H1 (cell line): Measurements from ENCODE around the gene XRN2. TPM values are rescaled to one million over a fixed set of nuclear protein-coding genes. Genes with fewer than 3 reads are reported as not detected.

Source experiments
- CTCF ChIA-PET: fragments of 300-600 bp; sonication (Branson Sonifier 250); formaldehyde crosslinking; loops from one replicate; lab custom pipeline; 2021; ENCODE audit not compliant: partially characterized antibody; lab: Charles Lee
- POLR2A ChIA-PET: fragments of 300-600 bp; sonication (Branson Sonifier 250); formaldehyde crosslinking; loops from one replicate; lab custom pipeline; 2021; ENCODE audit warnings: inconsistent platforms; ENCODE audit not compliant: partially characterized antibody; lab: Charles Lee
- DNase-seq, 2 experiments: peaks; one replicate each; pipeline versions ENCODE4 v3.0.0 to v3.0.0-alpha.2; 2010 to 2022; ENCODE audit warnings: low spot score in 2 of 2, low read depth in 1 of 2, mixed read lengths in 1 of 2
- FAIRE-seq: peaks from 2 replicates; lab custom pipeline; 2011; peaks lifted over from hg19 to GRCh38; lab: Jason Lieb, UNC
- H2AFZ ChIP-seq: 2 replicates; pipeline ENCODE4 v1.8.1; 2012; ENCODE audit warnings: low read length, inconsistent platforms
- H2AK5ac ChIP-seq: 2 replicates; pipeline ENCODE4 v1.6.1; 2013; ENCODE audit warnings: low read depth, low read length
- H2BK120ac ChIP-seq: replicated peaks from 2 replicates; pipeline ENCODE3; 2013; ENCODE audit warnings: low read depth, low read length, inconsistent platforms
- H2BK12ac ChIP-seq: 2 replicates; pipeline ENCODE4 v1.6.1; 2013; ENCODE audit warnings: low read depth, low read length
- H2BK15ac ChIP-seq: 2 replicates; pipeline ENCODE4 v1.6.1; 2013; ENCODE audit warnings: low read length
- H2BK20ac ChIP-seq: 2 replicates; pipeline ENCODE4 v1.6.1; 2013; ENCODE audit warnings: low read length
- H2BK5ac ChIP-seq: 2 replicates; pipeline ENCODE4 v1.6.1; 2013; ENCODE audit warnings: low read depth, low read length
- H3K14ac ChIP-seq: 2 replicates; pipeline ENCODE4 v1.6.1; 2013; ENCODE audit warnings: inconsistent platforms; ENCODE audit not compliant: insufficient read length
- H3K18ac ChIP-seq: 2 replicates; pipeline ENCODE4 v1.6.1; 2013; ENCODE audit warnings: low read length; ENCODE audit errors: extremely low read depth
- H3K23ac ChIP-seq: 2 replicates; pipeline ENCODE4 v1.6.1; 2013; ENCODE audit warnings: inconsistent platforms; ENCODE audit not compliant: insufficient read length
- H3K23me2 ChIP-seq: 2 replicates; pipeline ENCODE4 v1.6.1; 2013; ENCODE audit warnings: low read depth, low read length
- H3K27ac ChIP-seq: 2 replicates; pipeline ENCODE4 v1.6.1; 2011; ENCODE audit warnings: low read depth, low read length, inconsistent platforms
- H3K27me3 ChIP-seq, 4 experiments: replicated peaks in 1 of 4; 1 replicate in 1 of 4; 2 replicates in 3 of 4; pipeline versions ENCODE4 v1.6.1 to v1.8.1; 2011 to 2013; ENCODE audit warnings: low read length in 3 of 4, mild to moderate bottlenecking in 3 of 4, inconsistent platforms in 2 of 4, mixed read lengths in 2 of 4, moderate library complexity in 1 of 4; ENCODE audit not compliant: control insufficient read depth in 3 of 4, insufficient read depth in 3 of 4; ENCODE audit errors: extremely low read depth in 1 of 4
- H3K36me3 ChIP-seq, 4 experiments: 2 replicates each; pipeline versions ENCODE4 v1.6.1 to v1.8.1; 2011 to 2013; ENCODE audit warnings: mild to moderate bottlenecking in 4 of 4, low read length in 3 of 4, moderate library complexity in 2 of 4, control low read depth in 1 of 4, inconsistent platforms in 1 of 4; ENCODE audit not compliant: insufficient read depth in 4 of 4, control insufficient read depth in 2 of 4
- H3K4ac ChIP-seq: replicated peaks from 2 replicates; pipeline ENCODE3; 2013; ENCODE audit warnings: low read length, low read depth, mixed read lengths, inconsistent platforms; ENCODE audit not compliant: insufficient read length
- H3K4me1 ChIP-seq, 4 experiments: replicated peaks in 1 of 4; 1 replicate in 1 of 4; 2 replicates in 3 of 4; pipeline versions ENCODE4 v1.6.1 to v1.8.1; 2011 to 2013; ENCODE audit warnings: low read length in 3 of 4, inconsistent platforms in 2 of 4, mixed read lengths in 1 of 4; ENCODE audit not compliant: insufficient read depth in 4 of 4, control insufficient read depth in 3 of 4
- H3K4me2 ChIP-seq, 2 experiments: 2 replicates each; pipeline versions ENCODE4 v1.6.1 to v1.8.1; 2011 to 2013; ENCODE audit warnings: low read depth in 2 of 2, low read length in 2 of 2, control low read depth in 1 of 2, inconsistent platforms in 1 of 2, mild to moderate bottlenecking in 1 of 2; ENCODE audit not compliant: insufficient read depth in 1 of 2
- H3K4me3 ChIP-seq, 4 experiments: fragments of 200-600, 300-600 bp in 1 of 4; sonication (generic), shearing (Covaris generic), sonication (Bioruptor Twin) in 1 of 4; 2 replicates each; pipeline versions ENCODE4 v1.5.1 to v1.8.1; 2011 to 2016; ENCODE audit warnings: low read length in 4 of 4, low read depth in 3 of 4, control low read depth in 2 of 4, inconsistent platforms in 2 of 4, mild to moderate bottlenecking in 2 of 4, mixed read lengths in 1 of 4, moderate library complexity in 1 of 4; ENCODE audit not compliant: insufficient read depth in 2 of 4; ENCODE audit errors: extremely low read depth in 1 of 4
- H3K56ac ChIP-seq: replicated peaks from 2 replicates; pipeline ENCODE3; 2013; ENCODE audit warnings: low read depth, mild to moderate bottlenecking, mixed read lengths, low read length, inconsistent platforms; ENCODE audit not compliant: insufficient read length
- H3K79me1 ChIP-seq: 2 replicates; pipeline ENCODE4 v1.6.1; 2013; ENCODE audit warnings: low read depth, low read length, control low read depth
- H3K79me2 ChIP-seq, 2 experiments: 2 replicates each; pipeline versions ENCODE4 v1.6.1 to v1.8.1; 2012 to 2013; ENCODE audit warnings: low read length in 2 of 2, mild to moderate bottlenecking in 2 of 2, inconsistent platforms in 1 of 2; ENCODE audit not compliant: insufficient read depth in 2 of 2, control insufficient read depth in 1 of 2
- H3K9ac ChIP-seq, 4 experiments: replicated peaks in 1 of 4; 1 replicate in 1 of 4; 2 replicates in 3 of 4; pipeline versions ENCODE4 v1.6.1 to v1.8.1; 2011 to 2013; ENCODE audit warnings: low read depth in 3 of 4, low read length in 3 of 4, control low read depth in 2 of 4, mild to moderate bottlenecking in 2 of 4, moderate library complexity in 2 of 4, inconsistent platforms in 1 of 4; ENCODE audit errors: extremely low read depth in 1 of 4
- H3K9me3 ChIP-seq, 2 experiments: 2 replicates each; pipeline versions ENCODE4 v1.6.1 to v1.8.1; 2012 to 2013; ENCODE audit warnings: mild to moderate bottlenecking in 2 of 2, moderate library complexity in 2 of 2, control low read depth in 1 of 2, inconsistent platforms in 1 of 2, low read depth in 1 of 2, low read length in 1 of 2, mixed read lengths in 1 of 2; ENCODE audit not compliant: insufficient read depth in 2 of 2
- H4K20me1 ChIP-seq, 2 experiments: replicated peaks in 1 of 2; 2 replicates each; pipeline versions ENCODE3 to v1.8.1; 2011 to 2013; ENCODE audit warnings: inconsistent platforms in 2 of 2, low read length in 2 of 2, mild to moderate bottlenecking in 1 of 2; ENCODE audit not compliant: insufficient read depth in 2 of 2, control insufficient read depth in 1 of 2
- H4K5ac ChIP-seq: 2 replicates; pipeline ENCODE4 v1.6.1; 2013; ENCODE audit warnings: low read length, low read depth, mixed read lengths, inconsistent platforms; ENCODE audit not compliant: insufficient read length
- H4K8ac ChIP-seq: 2 replicates; pipeline ENCODE4 v1.8.0; 2013; ENCODE audit warnings: mild to moderate bottlenecking, moderate library complexity, low read length, inconsistent platforms; ENCODE audit not compliant: insufficient read depth; ENCODE audit errors: extremely low read depth
- H4K91ac ChIP-seq: replicated peaks from 2 replicates; pipeline ENCODE3; 2013; ENCODE audit warnings: low read length, mixed read lengths, inconsistent platforms; ENCODE audit not compliant: insufficient read length
- ATF3 ChIP-seq: IDR thresholded peaks from 2 replicates; pipeline ENCODE4 v1.6.1; 2011; ENCODE audit warnings: low read depth, mild to moderate bottlenecking, low read length; ENCODE audit not compliant: insufficient read depth
- CEBPB ChIP-seq: IDR thresholded peaks from 2 replicates; pipeline ENCODE4 v1.6.1; 2012; ENCODE audit warnings: low read depth, low read length
- EGR1 ChIP-seq: IDR thresholded peaks from 2 replicates; pipeline ENCODE4 v1.6.1; 2011; ENCODE audit warnings: low read depth, low read length, borderline replicate concordance
- HDAC2 ChIP-seq, 2 experiments: fragments of 300-600 bp in 1 of 2; sonication (generic) in 1 of 2; IDR thresholded peaks; 2 replicates each; pipeline ENCODE4 v1.6.1; 2011 to 2012; ENCODE audit warnings: low read depth in 2 of 2, low read length in 2 of 2, mild to moderate bottlenecking in 2 of 2, moderate library complexity in 2 of 2, borderline replicate concordance in 1 of 2, inconsistent platforms in 1 of 2
- NRF1 ChIP-seq: IDR thresholded peaks from 2 replicates; pipeline ENCODE4 v1.6.1; 2011; ENCODE audit warnings: mild to moderate bottlenecking, low read depth, low read length, improper control_type of control experiment
- SIN3A ChIP-seq, 2 experiments: IDR thresholded peaks in 1 of 2; conservative IDR thresholded peaks in 1 of 2; 2 replicates each; pipeline ENCODE4 v1.6.1; 2011 to 2012; ENCODE audit warnings: low read length in 2 of 2, improper control_type of control experiment in 1 of 2, low read depth in 1 of 2, mild to moderate bottlenecking in 1 of 2
- SIRT6 ChIP-seq: IDR thresholded peaks from one replicate; pipeline ENCODE4 v1.7.1; 2012; ENCODE audit warnings: low read length, inconsistent platforms
- SP1 ChIP-seq: IDR thresholded peaks from 2 replicates; pipeline ENCODE4 v1.6.1; 2011; ENCODE audit warnings: low read depth, low read length
- TAF7 ChIP-seq: optimal IDR thresholded peaks from 2 replicates; pipeline ENCODE3; 2011; ENCODE audit warnings: low read depth, mild to moderate bottlenecking, inconsistent platforms, low read length, moderate library complexity, borderline replicate concordance
- TCF12 ChIP-seq: IDR thresholded peaks from 2 replicates; pipeline ENCODE4 v1.6.1; 2011; ENCODE audit warnings: low read depth, mild to moderate bottlenecking, low read length
- TEAD4 ChIP-seq: IDR thresholded peaks from 2 replicates; pipeline ENCODE4 v1.6.1; 2012; ENCODE audit warnings: low read depth, low read length, inconsistent platforms, mixed read lengths
- ZNF274 ChIP-seq: IDR thresholded peaks from 2 replicates; pipeline ENCODE4 v1.7.0; 2012; ENCODE audit warnings: low read length, borderline replicate concordance; ENCODE audit errors: extremely low read depth
- WGBS, 2 experiments: shearing (Covaris generic) in 1 of 2; methylation state at CpG; one replicate each; pipeline versions ENCODE4 v1.1.6 to v1.1.7; 2013 to 2015; ENCODE audit warnings: low lambda C conversion rate in 2 of 2, mixed read lengths in 2 of 2, inconsistent platforms in 1 of 2, low coverage in 1 of 2, missing lambda C conversion rate in 1 of 2; ENCODE audit not compliant: insufficient replicate concordance in 2 of 2, insufficient coverage in 1 of 2, insufficient read length in 1 of 2; ENCODE audit errors: extremely low coverage in 1 of 2, missing lambda C conversion rate in 1 of 2; 5-methylcytosine and 5-hydroxymethylcytosine counted together
- polyA plus RNA-seq, 7 experiments: library from polyadenylated mRNA; depleted of rRNA in 3 of 7; stranded (reverse) in 5 of 7; unstranded in 2 of 7; fragments of >200 nt in 5 of 7; fragments of 200-250 nt in 2 of 7; gene quantifications; 1 replicate in 5 of 7; 2 replicates in 1 of 7; 4 replicates in 1 of 7; pipeline versions ENCODE4 v1.2.1 to v1.2.3, GENCODE V29; 2011 to 2013; ENCODE audit warnings: missing spikeins in 2 of 7, mixed read lengths in 2 of 7
- total RNA-seq: library from RNA; stranded (reverse); fragmentation: NEBNext Ultra II Directional; extraction: Animal tissue kit (Norgen Biotek cat#: 25700); gene quantifications from 2 replicates; pipeline ENCODE4 v1.2.1, GENCODE V29; 2021

Gene XRN2
- total and polyA plus RNA-seq, 2 of the 8 experiments (the other 6 are each of a cell fraction or from before 2014, with no cell fraction given) = 60.3 to 139 TPM

GRCh38 chr20:21344206-21344900 is 41.2 kb downstream of the XRN2 start:
- Histone ChIP-seq H3K36me3 (peaks cover 7 to 82% (median 45%) of the 10 kb centered on the region in 4 experiments), H2BK12ac (no peak overlapping the region), H3K27ac (no peak overlapping the region), H3K79me2 (peaks cover 0 to 21% of the 10 kb centered on the region in 2 experiments; a peak in 1 of 4 replicates), H2BK5ac (no peak overlapping the region), H4K20me1 (peaks cover 3 to 7% of the 10 kb centered on the region in 2 experiments), H3K79me1 (no peaks in the 10 kb centered on the region), H3K14ac (no peak overlapping the region), H2AFZ (no peak overlapping the region), H3K23ac (no peak overlapping the region), H2BK20ac (no peak overlapping the region), H3K18ac (no peak overlapping the region), H4K5ac (no peak overlapping the region), H2AK5ac (no peak overlapping the region), H3K9ac (no peak overlapping the region), H4K91ac (no peak overlapping the region), H3K4me3 (no peak overlapping the region), H3K4me2 (no peak overlapping the region), H3K23me2 (no peaks in the 10 kb centered on the region), H3K9me3 (no peaks in the 10 kb centered on the region), H2BK15ac (no peak overlapping the region), H3K4me1 (peaks cover 0 to 4% (median 0%) of the 10 kb centered on the region in 4 experiments; a peak in 3 of 7 replicates), H3K56ac (no peak overlapping the region), H3K4ac (no peak overlapping the region), H4K8ac (no peak overlapping the region), H3K27me3 (no peaks in the 10 kb centered on the region), H2BK120ac (no peak overlapping the region)
- ChIA-PET CTCF (interaction anchor here (0.6 to 3.5 kb wide), 5 partner anchors 29 to 349 kb away, joined by 3 to 12 read pairs (median 3); no protein-coding TSS in a partner anchor), POLR2A (interaction anchor here (1.2 kb wide), 1 partner anchor 10 kb away, joined by 4 read pairs; no protein-coding TSS in a partner anchor)
- WGBS, 2 experiments = 93% methylated on average over 5 of the region's 5 CpGs; no CpG with 5 or more reads in 1 of the 2 experiments
- no peak for FAIRE-seq
- DNase-seq = no peak
- TF ChIP-seq HDAC2 (IDR thresholded peaks at IDR 0.05; ENCODE audit: borderline replicate concordance in 1 of 2, low read depth in 2 of 2, low read length in 2 of 2) (no peak), NRF1 (no peak), TCF12 (no peak), SIRT6 (no peak), TEAD4 (no peak), CEBPB (no peak), EGR1 (no peak), SIN3A (conservative IDR thresholded peaks at IDR 0.05 in 1 of 2, IDR thresholded peaks at IDR 0.05 in 1 of 2; ENCODE audit: low read depth in 1 of 2, low read length in 2 of 2) (no peak), ATF3 (no peak), ZNF274 (no peak), SP1 (no peak), TAF7 (no peak)
